AG08395 (cell line): ENCODE measurements around the gene CDC5L.
"Not testable (repeated sequence)": the region's sequence is repeated elsewhere in the genome, so short reads cannot be mapped to it uniquely, and the experiment has no call there.

Experiments
- DNase-seq: peaks from one replicate; pipeline ENCODE4 v3.0.0; 2012; ENCODE audit warnings: mixed read lengths, low spot score

Gene CDC5L

GRCh38 chr6:44387346-44388134, at the start of gene CDC5L:
Gene CDC5L, plus strand, starts transcription at chr6:44387706. Its CDS starts 118 bp downstream, at chr6:44387824.
- peak; percentile 100 for DNase-seq

DNA sequence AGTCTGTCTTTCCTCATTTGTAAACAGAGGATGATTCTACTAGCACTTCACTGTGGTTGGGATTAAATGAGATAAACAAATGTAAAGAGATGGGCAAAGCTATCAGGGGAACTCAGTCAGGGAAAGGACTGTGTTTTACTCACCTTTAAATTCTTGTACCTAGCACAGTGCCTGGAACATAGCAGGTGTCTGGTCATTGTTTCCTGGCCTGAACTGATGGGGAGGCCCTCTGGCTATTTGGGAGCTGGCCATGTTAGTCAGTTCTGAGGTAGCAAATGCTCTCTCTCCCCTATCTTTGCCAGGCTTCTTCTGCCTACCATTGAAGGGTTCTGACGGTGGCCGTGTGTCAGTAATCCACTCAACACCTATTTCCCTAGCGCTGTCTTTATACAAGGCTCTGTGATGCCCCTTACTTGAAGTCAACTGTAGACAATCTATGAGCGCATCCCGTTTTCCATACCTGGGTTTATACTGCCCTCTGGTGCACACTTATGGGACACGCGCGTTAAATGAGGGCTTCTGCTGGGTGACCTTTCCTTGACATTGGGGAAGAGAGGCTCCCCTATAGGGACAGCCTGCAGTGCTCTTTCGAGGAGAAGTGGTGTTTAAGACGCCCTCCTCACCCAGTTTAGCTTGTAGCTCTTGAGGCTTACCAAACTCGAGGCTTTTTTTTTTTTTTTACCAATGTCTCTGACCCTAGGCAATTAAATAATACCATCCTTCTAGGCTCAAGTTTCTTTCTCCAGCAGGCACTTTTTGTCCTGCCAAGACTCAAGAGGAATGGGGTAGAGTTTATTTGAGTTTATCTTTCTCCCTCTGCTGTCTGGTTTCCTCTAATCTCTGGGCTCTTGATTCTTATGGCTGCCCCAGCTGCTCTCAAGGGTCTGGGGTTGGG, 49.0 kb upstream of the CDC5L start:
- peak; percentile 69 for DNase-seq

- no peak for DNase-seq
Observed at GRCh38 chr6:44339301-44339700, 48.2 kb upstream of the CDC5L start.

GRCh38 chr6:44339763-44340625, 47.5 kb upstream of the CDC5L start:
- DNase-seq, result no peak

DNA sequence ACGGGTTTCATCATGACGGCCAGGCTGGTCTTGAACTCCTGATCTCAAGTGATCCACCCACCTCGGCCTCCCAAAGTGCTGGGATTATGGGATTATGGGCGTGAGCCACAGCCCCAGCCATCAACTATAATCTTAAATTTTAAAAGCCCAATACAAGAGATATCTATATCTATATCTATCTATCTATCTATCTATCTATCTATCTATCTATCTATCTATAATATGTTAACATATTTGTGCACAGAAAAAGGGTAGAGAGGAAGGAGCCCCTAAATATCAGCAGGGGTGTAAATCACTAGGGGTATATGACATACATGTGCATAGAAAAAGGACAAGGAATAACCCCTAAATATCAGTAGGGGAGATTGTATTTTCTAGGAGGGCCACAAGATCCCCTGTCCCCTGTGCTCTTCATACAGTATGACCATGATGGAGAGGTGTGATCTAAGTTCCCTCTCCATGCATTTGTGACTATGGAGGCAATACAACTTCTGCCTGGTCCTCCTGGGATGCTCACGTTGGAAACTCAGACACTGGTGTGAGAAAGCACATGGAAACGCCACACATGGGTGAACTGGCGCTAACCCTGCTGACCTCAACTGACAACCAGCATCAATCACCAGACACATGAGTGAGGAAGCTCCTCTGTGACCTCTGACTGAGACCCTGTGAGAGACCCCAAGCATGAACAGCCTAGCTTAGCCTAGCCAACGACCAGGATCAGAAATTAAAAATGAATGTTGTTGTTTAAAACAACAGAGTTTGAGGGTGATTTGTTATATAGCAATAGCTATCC, 46.2 kb upstream of the CDC5L start:
- no peak for DNase-seq

- no peak for DNase-seq
Observed at GRCh38 chr6:44342052-44342451, 45.5 kb upstream of the CDC5L start.

DNA sequence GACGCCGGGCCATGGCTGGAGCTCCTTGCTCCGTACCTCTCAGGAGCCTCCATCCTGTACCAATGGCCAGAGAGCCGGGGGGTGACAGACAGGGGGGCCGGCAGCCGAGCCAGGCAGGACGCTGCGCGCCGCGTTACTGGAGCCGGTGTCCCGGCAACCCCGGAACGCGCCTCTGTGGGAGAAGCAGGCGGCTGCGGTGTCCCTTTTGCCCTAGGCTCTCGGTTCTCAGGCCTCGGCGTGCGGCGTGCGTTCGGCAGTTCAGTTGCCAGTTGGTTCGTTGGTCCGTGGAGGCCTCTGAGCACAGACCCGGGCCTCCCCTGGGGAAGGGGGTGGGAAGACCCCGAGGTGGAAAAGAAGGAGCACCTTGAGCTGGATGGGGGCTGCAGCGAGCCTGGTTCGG, 45.0 kb upstream of the CDC5L start, which contains the start of gene SPATS1:
Gene SPATS1, plus strand, starts transcription at position 162 of the 400 bp plus-strand sequence. CDS start 446 bp downstream, outside the sequence.
- DNase-seq, result peak; percentile 11

GRCh38 chr6:44346818-44347217, 40.7 kb upstream of the CDC5L start:
- not testable (repeated sequence) for DNase-seq

GRCh38 chr6:44349904-44350649, 37.4 kb upstream of the CDC5L start:
- DNase-seq, result no peak

GRCh38 chr6:44350650-44350994, 36.9 kb upstream of the CDC5L start:
- not testable (repeated sequence) for DNase-seq

DNA sequence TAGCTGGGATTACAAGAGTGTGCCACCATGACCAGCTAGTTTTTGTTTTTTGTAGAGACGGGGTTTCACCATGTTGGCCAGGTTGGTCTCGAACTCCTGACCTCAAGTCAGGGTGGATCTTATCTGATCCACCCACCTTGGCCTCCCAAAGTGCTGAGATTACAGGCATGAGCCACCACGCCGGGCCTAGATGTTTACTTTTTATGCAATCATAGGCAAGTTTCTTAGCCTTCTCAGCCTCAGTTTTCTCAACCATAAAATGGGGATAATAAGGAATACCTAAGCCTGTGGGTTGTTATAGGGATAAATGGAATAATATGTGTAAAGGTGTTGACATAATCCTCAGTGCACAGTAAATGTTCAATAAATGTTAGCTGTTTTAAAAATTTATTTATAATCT, 35.2 kb upstream of the CDC5L start:
- no peak for DNase-seq

DNA sequence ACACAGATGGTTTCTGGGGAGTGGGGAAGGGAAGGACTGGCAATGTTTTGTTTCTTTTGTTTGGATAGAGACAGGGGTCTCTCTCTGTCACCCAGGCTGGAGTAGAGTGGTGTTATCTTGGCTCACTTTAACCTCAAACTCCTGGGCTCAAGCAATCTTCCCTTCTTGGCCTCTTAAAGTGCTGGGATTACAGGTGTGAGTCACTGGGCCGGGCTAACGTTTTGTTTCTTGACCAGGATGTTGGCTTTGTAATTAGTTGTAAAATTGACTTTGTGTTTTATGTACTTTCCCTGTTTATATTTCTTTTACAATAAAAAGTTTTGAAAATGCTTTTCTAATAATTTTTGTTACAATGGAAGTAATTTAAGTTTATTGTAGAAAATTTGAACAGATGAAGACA, 34.2 kb upstream of the CDC5L start:
- no peak for DNase-seq

GRCh38 chr6:44355640-44356039, 31.9 kb upstream of the CDC5L start:
- DNase-seq, result no peak

- DNase-seq, result no peak
Observed at GRCh38 chr6:44356487-44356886, 31.0 kb upstream of the CDC5L start.

DNA sequence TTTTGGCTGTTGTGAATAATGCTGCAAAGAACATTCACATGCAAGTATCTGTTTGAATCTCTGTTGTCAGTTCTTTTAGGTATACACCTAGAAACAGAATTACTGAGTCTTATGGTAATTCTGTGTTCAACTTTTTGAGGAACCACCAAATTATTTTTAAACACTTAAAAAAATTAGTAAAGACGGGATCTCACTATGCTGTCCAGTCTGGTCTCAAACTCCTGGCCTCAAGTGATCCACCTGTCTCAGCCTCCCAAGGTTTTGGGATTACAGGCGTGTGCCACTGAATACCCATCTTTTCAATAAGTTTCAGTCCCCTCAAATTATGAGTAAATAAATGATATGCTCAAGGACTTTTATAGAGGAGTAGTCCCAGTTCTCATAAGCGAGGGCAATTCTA, 27.5 kb upstream of the CDC5L start:
- no peak for DNase-seq

DNA sequence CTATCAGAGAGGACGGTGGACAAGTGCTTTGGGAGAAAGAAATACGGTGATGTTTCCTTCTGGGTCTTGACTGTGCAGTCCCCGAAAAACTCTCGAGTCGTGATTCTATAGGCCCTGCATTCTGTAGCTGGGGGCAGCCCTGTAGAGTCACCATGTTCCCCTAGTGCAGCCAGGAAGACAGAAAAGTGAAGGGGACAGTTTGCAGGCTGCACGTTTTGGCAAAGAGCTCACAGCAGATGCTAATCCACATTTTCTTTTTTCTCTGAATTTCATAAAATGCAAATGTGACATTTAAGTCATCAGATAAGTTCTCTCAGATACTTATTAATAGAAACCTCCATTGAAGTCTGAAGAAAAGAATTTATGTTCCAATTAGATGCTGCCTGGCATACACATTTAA, 25.6 kb upstream of the CDC5L start:
- no peak for DNase-seq

DNA sequence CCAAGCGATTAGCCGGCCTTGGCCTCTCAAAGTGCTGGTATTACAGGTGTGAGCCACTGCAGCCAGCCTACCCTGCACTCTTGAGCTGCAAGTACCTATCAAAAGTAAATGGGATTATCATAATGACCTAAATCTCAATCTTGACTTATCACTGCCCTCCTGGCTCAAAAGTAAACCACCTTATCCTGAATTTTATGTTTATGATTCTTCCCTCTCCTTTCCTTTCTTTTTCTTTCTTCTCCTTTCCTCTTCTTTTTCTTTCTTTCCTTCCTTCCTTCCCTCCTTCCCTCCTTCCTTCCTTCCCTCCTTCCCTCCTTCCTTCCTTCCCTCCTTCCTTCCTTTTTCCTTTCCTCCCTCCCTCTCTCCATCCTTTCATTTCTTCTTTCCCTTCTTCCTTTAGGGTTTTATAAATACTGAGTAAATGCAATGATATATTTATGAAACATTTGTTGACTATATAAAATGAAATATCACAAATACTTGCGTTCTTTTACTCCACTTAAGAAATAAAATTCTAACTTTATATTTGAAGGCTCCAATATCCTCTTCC, 24.1 kb upstream of the CDC5L start:
- no peak for DNase-seq

- no peak for DNase-seq
Observed at GRCh38 chr6:44366781-44367180, 20.7 kb upstream of the CDC5L start.

GRCh38 chr6:44367681-44368080, 19.8 kb upstream of the CDC5L start:
- no peak for DNase-seq

GRCh38 chr6:44373051-44373450, 14.5 kb upstream of the CDC5L start:
- DNase-seq, result no peak
